Glutamatergic neuron (in vitro differentiated cells): Measurements from ENCODE around the gene AQP4. TPM values are rescaled to one million over a fixed set of nuclear protein-coding genes. Genes with fewer than 3 reads are reported as not detected.

Experiments
- DNase-seq: peaks from one replicate; pipeline ENCODE4 v3.0.0; 2022
- H3K27ac Mint-ChIP-seq: one replicate; pipeline ENCODE4 v1.8.0; 2020; ENCODE audit warnings: mild to moderate bottlenecking, mixed read lengths, inconsistent platforms; ENCODE audit not compliant: unreplicated experiment
- H3K27me3 Mint-ChIP-seq: one replicate; pipeline ENCODE4 v1.8.0; 2020; ENCODE audit warnings: mild to moderate bottlenecking, moderate library complexity, mixed read lengths, inconsistent platforms; ENCODE audit not compliant: unreplicated experiment
- H3K36me3 Mint-ChIP-seq: one replicate; pipeline ENCODE4 v1.8.0; 2020; ENCODE audit warnings: mild to moderate bottlenecking, mixed read lengths, inconsistent platforms; ENCODE audit not compliant: unreplicated experiment
- H3K4me1 Mint-ChIP-seq: one replicate; pipeline ENCODE4 v1.8.0; 2020; ENCODE audit warnings: mild to moderate bottlenecking, low read depth, mixed read lengths, inconsistent platforms; ENCODE audit not compliant: unreplicated experiment
- H3K4me3 Mint-ChIP-seq: one replicate; pipeline ENCODE4 v1.8.0; 2020; ENCODE audit warnings: mild to moderate bottlenecking, mixed read lengths, inconsistent platforms; ENCODE audit not compliant: unreplicated experiment
- H3K9me3 Mint-ChIP-seq: one replicate; pipeline ENCODE4 v1.8.0; 2020; ENCODE audit warnings: mild to moderate bottlenecking, moderate library complexity, mixed read lengths, inconsistent platforms; ENCODE audit not compliant: unreplicated experiment
- CTCF ChIP-seq: fragments of 200-600 bp; sonication (generic); IDR thresholded peaks from one replicate; pipeline ENCODE4 v1.5.0; 2021; ENCODE audit not compliant: partially characterized antibody, unreplicated experiment
- total RNA-seq: library from RNA; stranded (reverse); fragmentation: NEBNext Ultra II Directional; extraction: Animal tissue kit (Norgen Biotek cat#: 25700); gene quantifications from one replicate; pipeline ENCODE4 v1.2.1, GENCODE V29; 2021; ENCODE audit not compliant: unreplicated experiment

AQP4 gene
- total RNA-seq, 1 donor from 2014 or later, result not detected

- DNase-seq, result no peak
- Mint-ChIP-seq H3K36me3 (peaks cover 7% of the 10 kb centered on the region), H3K9me3 (peaks cover 2% of the 10 kb centered on the region), H3K27me3 (no peaks in the 10 kb centered on the region), H3K4me1 (peaks cover 4% of the 10 kb centered on the region), H3K4me3 (no peak overlapping the region), H3K27ac (no peak overlapping the region)
- no peak for TF ChIP-seq CTCF
Observed at GRCh38 chr18:26802330-26803200, 62.9 kb downstream of the AQP4 start.
